Islet of Langerhans (tissue), 1 donor: ENCODE measurements around the gene OPN1MW2.
"Not testable (repeated sequence)": the region's sequence is repeated elsewhere in the genome, so short reads cannot be mapped to it uniquely, and the experiment has no call there.

ENCODE experiments used
- FAIRE-seq: peaks from one replicate; lab custom pipeline; 2011; peaks lifted over from hg19 to GRCh38; lab: Jason Lieb, UNC

OPN1MW2 gene

DNA sequence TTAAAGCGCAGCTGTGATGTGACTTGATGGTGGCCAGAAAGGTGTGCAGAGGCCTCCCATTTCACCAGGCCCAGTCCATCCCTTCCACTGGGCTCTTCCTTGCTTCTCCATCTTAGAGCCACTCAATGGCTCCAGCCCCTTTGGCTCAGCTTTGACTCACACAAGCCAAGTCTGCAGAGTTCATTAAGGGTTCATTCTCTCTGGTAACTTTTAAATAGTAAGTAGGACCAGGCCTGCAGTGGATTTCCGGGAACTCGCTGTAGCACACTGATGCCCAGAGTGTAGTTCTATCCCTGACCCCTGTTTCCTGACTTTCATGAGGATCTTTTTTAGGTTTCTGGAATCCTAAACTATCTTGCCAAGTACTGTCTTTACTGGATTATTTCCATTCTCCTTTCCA lies 49.7 kb downstream of the OPN1MW2 start:
- FAIRE-seq: not testable (repeated sequence)
